ENCODE data around the gene ETV5.

Gene ETV5

GRCh38 chr3:186108941-186109865 lies at the start of gene ETV5:
TSS of gene ETV5 (minus strand) at chr3:186109089. CDS start at chr3:186105868, 3,221 bp downstream.
- peak; percentile 98 for DNase-seq (ENCODE audit: low read depth)

GRCh38 chr3:186154641-186155040 lies 45.8 kb upstream of the ETV5 start:
- no peak for DNase-seq (ENCODE audit: low read depth)

DNA sequence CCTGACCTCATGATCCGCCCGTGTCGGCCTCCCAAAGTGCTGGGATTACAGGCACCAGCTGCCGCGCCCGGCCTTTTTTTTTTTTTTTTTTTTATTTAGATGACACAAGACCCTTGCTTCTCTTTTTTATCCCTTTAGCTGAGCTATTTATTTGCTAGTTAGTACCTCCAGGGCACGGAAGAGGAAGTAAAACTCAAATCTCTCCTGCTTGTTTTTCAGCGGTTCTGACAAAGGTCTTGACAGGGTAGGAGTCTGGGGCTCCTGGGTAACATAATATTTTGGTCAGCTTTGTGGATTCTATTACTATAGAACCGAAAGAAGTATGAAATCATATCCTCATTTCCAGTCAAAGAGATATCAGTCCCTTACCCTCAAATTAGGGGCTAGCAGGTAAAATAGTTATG lies 44.0 kb upstream of the ETV5 start:
- no peak for DNase-seq (ENCODE audit: low read depth)

- no peak for DNase-seq (ENCODE audit: low read depth)
Observed at GRCh38 chr3:186152361-186152798, 43.5 kb upstream of the ETV5 start.

DNA sequence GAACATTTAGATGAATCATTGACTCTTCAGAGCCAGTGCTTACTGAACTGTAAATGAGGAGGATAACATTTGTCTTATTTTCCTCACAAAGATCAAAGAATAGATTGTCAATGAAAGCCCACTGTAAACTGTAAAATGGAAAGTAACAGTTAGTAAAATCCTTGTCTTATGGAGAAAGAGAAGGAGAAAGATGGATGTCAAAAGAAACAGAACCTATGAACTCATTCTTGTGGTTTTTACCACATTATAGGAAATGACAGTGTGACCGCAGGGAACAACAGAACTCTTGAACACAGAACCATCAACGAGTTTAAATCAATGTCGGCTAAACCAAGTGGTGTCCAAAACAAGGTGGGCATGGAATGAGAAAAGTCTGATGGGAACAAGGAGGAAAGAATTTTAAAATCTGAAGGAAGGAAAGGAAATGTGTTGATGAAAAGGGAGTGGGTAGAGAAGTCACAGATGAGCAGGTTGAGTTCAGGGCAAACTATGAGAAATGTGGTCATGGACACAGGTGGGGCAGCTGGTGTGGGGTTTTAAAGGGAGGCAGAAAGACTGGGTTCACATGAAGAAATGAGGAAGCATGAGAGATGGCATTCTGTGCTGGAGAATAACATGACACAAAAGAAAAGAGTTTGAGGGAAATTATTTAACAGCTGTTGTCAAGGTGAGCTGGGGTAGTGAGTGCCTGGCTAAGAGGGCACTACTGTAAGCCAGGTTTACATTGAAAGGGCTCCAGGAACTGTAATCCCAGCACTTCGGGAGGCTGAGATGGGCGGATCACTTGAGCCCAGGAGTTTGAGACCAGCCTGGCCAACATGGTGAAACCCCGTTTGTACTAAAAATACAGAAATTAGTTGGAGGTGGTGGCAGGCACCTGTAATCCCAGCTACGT lies 42.4 kb upstream of the ETV5 start:
- DNase-seq (ENCODE audit: low read depth) = no peak

DNA sequence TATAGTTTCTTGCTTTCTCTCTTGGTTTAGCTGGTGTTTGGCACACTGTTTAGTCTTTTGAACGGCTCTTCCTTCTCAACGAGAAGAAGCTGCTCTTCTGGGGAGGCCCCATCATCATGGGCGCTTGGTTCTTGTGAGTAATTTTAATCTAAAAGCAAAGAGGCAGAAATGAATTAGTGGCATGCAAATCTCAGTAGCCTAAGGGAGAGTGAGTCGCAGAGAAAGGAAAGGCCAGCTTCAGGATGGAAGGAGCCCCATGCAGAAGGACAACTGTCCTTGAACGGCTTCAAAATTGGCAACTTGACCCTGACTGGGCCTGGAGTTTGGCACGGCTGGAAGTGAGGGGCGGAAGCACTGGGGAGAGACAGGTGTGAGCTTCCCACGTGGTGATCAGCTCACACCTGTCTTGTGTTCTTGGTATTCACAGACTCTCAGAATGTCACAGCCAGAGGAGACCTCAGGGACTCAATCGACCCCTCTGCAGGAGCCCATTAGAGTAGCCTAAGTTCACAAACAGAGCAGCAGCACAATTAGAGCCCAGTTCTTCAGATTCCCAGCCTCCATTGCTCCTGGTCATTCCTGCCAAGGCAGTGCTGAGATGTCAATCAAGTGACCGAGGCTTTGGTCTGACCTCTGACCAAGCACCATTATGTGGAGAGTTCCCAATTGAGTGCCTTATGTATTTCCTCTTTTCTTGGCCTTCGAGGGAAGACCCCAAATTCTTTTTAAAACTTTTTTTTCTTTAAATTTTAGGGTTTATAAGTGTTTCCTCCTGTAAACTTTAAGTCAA lies 41.3 kb upstream of the ETV5 start:
- DNase-seq (ENCODE audit: low read depth) = no peak

DNA sequence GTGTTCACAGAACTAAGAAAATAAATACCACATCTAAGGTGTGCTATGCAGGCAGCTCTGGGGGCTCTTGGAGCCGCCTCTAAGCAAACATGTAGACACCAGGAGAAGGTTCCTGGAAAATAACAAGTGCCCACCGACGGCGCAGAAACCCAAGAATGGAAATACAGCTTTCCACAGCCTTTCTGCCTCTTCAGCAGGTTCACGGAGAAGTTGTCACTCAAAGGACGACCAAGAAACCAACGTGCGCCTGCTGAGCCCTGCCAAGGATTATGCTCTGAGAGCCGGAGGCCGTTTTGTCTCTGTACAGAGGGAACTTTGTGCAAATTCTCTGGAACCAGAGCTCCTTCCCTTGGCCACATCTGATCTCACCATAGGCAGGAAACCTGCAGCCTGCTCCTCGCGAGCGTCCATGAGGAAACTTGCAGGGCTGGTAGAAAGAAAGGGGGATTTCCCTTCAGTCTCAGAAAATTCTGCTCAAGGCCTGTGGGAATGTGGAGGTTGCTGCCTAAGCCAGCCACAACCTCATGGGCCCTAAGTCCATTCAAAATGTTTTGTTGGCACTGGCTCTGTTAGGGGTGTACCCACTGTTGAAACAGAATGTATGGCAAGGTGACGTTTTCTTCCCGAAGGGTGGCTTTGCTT lies 40.6 kb upstream of the ETV5 start:
- DNase-seq (ENCODE audit: low read depth) = no peak

GRCh38 chr3:186144257-186144656 lies 35.4 kb upstream of the ETV5 start:
- no peak for DNase-seq (ENCODE audit: low read depth)

GRCh38 chr3:186143250-186143649 lies 34.4 kb upstream of the ETV5 start:
- DNase-seq (ENCODE audit: low read depth) = no peak

DNA sequence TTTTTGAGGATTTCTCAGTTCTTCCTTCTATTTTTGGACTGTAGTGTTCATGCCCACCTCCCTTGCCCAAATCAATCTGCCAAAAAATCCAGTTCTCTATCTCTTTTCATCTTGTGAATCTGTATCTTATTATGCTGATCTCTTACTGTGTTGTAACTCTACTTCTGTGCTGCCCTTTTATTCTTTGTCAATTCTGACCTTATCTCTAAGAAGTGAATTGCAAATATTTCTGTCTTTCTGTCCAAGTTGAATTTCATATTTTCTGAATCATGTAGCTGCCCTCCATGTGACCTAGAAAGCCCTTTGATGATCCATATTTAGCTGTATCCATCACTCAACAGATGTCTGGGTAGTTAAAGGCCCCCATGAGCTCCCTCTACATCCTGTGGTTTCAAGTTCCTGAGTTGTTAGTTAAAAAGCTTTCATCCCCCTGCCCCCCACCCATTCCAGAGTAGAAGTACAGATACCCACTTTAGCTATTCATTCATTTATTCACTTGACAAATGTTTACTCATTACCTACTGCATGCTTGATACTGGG lies 33.6 kb upstream of the ETV5 start:
- peak; percentile 11 for DNase-seq (ENCODE audit: low read depth)

DNA sequence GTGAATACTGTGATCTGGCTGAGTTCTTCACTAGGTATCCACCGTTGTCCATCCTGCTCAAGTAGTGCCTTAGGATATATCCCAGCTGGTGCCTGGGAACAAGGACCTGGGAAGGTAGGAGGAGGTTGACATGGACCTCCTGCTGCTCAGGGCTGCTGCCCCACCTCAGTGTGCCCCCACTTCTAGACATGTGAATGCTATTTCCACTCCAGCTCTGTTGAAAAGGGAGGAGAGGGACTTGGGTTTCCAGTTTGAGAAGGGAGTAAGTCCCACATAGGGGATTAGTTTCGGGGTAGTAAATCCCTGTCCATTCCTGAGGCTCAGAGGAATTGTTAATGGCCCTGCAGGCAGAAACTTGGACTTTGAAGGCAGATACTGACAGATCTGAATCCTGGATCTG lies 32.9 kb upstream of the ETV5 start:
- DNase-seq (ENCODE audit: low read depth) = no peak

DNA sequence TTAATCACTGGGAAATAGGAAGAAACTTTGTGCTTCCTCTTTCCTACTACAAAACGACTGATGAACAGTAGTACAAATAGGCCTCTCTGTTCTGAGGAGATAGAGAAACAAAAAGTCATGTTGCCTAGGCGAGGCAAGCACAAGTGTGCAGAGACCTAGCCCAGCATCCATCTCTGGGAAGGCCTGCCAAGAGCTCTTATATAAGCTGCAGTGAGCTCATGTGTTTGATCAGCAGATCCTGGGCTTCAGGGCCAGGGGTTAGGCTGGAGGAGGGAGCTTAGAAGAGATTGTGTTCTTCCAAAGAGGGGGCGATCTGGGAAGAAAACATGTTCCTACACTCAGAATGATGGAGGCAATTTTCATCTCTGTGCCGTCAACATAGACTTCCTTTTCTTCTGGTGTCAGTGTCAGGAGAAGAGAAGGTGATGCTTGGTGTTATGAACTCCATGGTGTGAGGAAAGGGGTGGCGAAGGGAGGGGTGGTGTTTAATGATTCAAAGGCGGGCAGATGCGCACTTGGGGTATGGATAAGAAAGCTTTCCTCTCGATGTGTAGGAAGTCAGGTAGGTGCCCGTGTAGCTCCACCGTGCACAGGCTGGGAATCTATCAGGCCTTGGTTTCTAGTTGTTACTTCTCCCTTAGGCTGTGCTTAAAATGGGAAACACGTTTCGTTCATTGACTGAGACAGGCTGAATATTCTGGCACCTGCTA lies 29.5 kb upstream of the ETV5 start:
- DNase-seq (ENCODE audit: low read depth) = no peak

DNA sequence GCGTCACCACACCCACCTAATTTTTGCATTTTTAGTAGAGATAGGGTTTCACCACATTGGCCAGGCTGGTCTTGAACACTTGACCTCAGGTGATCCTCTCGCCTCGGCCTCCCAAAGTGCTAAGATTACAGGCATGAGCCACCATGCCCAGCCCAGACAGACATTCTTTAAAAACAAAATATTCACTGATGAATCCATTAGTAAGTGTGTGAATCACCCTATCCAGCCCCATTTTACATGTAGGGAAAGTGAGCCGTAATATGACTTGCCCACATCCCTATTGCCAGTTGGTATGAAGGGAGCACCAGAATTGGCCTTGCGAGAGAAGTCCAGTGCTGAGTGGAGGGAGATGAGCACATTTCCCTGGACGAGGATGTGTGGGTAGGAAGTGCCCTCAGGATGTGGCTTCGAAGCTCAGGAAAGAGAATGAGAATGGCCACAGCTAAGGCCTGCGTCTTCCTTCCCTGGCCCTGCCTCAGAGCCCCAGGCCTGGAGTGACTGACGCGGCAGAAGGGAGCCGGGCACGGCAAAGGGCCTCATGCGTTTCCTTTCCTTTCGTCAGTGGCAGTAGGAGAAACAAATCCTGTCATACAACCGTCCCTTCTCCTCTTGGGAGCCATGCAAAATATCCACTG lies 28.3 kb upstream of the ETV5 start:
- DNase-seq (ENCODE audit: low read depth) = no peak

- DNase-seq (ENCODE audit: low read depth) = no peak
Observed at GRCh38 chr3:186133980-186134379, 25.1 kb upstream of the ETV5 start.

GRCh38 chr3:186132487-186132886 lies 23.6 kb upstream of the ETV5 start:
- DNase-seq (ENCODE audit: low read depth) = no peak

DNA sequence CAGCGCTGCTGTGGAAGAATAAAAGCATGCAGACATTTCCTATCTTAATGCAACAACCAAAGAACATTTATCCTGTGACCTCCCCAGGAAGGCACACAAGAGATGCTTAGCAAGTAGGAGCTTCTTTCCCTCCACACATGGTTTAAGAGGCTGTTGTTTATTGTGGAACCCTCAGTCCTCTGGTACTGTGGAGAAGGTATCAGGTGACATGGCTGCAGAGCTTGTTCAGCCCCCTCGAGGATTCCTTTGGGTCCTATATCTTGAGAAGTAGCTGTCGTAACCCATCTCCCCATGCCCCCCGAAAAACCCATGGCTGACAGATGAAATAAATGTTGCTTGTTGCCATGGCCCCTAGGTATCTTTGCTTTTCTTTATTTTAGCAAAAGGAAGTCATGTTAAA lies 20.3 kb upstream of the ETV5 start:
- no peak for DNase-seq (ENCODE audit: low read depth)

DNA sequence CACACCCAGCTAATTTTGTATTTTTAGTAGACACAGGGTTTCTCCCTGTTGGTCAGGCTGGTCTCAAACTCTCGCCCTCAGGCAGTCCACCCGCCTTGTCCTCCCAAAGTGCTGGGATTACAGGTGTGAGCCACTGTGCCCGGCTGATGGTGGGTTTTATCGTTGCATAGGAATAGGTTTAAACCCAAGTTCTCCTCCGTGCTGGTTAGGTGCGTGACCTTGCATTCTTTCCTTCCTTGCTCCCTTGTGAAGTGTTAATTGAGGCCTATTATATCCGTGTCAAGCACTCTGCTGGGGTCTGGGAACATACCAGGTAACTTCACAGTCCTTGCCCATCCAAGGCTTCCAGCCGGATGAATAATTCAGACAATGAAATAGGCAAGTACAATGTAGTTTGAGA lies 19.3 kb upstream of the ETV5 start:
- no peak for DNase-seq (ENCODE audit: low read depth)

GRCh38 chr3:186127463-186127862 lies 18.6 kb upstream of the ETV5 start:
- DNase-seq (ENCODE audit: low read depth) = no peak

- DNase-seq (ENCODE audit: low read depth) = no peak
Observed at GRCh38 chr3:186125118-186125517, 16.2 kb upstream of the ETV5 start.

- DNase-seq (ENCODE audit: low read depth) = no peak
Observed at GRCh38 chr3:186124592-186124991, 15.7 kb upstream of the ETV5 start.
